Stimulated activated CD4-positive, alpha-beta T cell treated with anti-CD3 and anti-CD28 coated beads, Interleukin-12 subunit alpha, Interleukin-12 subunit beta, amount 100 ng/mL, for 48 hours (primary cell): ENCODE results near the gene ICOSLG.
"Not testable (repeated sequence)": the region's sequence is repeated elsewhere in the genome, so short reads cannot be mapped to it uniquely, and the experiment has no call there.

Source experiments
- DNase-seq, 3 donors: peaks; one replicate each; pipeline ENCODE4 v3.0.0-alpha.2; 2020; ENCODE audit warnings: low read depth in 2 of 3, low spot score in 1 of 3

The ICOSLG gene

DNA sequence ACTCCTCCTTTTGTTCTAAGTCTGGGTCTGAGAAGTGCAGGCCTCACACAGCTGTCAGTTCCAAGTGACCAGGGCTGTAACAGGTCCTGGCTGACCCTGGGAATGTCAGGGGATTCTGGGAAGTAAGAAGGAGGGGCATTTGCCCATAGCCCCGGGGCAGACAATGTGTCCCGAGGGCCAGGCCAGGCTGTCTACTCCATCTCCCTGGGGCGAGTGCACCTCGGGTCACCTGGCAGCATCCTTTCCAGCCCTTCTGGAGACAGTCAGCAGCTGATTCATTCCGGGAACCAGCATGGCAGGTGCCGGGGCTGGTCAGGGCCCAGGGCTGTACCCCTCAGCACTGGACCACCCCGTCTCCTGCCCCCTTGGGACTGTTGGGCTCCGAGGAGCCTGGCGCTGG lies 13.1 kb downstream of the ICOSLG start:
- not testable (repeated sequence) for DNase-seq

DNA sequence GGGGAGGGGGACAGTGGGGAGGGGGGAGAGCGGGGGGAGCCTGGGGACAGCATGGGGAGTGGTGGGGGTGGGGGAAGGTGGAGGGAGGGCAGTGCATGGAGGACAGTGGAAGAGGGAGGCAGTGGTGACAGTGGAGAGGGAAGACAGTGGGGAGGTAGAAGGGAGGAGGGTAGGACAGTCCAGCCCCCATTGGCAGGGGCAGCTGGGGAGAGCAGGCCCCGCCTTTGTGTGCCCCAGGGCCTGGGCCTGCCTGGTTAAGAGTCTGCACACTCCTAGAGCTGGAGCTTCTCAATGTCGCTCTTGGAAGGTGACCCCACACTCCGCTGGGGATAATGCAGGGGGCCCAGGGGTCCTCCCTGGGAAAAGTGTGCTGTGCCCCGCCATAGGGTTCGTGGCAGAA lies 15.1 kb downstream of the ICOSLG start:
- not testable (repeated sequence) for DNase-seq

DNA sequence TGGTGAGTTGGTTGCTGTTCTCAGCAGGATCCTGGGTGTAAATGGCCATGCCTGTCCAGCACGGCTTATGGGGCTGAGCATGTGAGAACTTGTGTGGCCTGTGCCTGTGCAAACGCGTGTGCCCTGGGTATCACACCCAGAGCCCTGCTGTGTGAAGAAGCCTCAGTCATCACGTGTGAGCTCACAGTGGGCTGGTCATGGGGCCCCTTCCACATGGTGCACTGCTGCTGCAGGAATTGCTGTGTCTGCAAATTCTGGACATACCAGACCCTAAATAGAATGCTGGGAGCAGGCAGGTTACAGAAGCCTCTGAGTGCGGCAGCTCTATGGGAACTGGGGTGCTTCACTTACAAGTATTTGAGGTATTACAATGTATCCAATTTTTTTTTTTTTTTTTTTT lies 17.4 kb downstream of the ICOSLG start:
- DNase-seq: not testable (repeated sequence)

DNA sequence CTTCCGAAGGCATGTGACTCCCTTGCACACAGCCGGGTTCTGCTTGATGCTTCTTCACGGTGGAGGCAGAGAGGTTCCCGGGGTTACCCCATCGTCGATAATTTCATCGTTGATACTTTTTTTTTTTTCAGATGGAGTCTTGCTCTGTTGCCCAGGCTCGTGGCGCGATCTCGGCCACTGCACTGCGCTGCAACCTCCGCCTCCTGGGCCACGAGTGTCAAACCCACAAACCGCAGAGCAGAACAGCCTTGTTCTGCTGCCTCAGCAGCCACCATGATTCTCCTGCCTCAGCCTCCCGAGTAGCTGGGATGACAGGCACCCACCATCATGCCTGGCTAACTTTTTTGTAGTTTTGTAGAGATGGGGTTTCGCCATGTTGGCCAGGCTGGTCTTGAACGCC lies 20.1 kb downstream of the ICOSLG start:
- not testable (repeated sequence) for DNase-seq

DNA sequence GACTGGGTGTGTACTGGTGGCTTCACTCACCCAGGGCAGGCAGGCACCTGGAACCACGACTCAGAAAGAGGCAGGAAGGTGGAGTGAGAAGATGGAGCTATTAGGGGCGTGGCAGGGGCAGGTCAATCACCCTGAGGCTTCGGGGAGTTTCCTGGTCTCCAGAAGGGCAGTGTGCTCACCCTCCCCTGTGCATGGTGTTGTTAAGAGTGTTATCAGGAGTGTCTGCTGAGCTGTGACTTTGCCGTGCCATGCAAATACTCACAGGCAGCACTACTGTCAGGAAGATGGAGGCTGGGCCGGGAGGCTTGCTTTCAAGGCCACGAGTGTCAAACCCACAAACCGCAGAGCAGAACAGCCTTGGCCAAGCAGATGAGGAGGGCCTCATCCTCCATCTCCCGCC lies 22.3 kb downstream of the ICOSLG start:
- DNase-seq: not testable (repeated sequence)

DNA sequence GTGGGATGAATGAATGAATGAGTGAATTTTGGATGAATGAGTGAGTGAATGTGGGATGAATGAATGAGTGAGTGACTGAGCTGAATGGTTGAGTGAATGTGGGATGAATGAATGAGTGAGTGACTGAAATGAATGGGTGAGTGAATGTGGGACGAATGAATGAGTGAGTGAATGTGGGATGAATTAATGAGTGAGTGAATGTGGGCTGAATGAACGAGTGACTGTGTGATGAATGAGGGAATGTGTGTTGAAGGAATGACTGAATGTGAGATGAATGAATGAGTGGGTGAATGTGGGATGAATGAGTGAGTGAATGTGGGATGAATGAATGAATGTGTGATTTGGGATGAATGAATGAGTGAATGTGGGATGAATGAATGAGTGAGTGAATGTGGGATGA lies 28.8 kb downstream of the ICOSLG start:
- DNase-seq: not testable (repeated sequence)

DNA sequence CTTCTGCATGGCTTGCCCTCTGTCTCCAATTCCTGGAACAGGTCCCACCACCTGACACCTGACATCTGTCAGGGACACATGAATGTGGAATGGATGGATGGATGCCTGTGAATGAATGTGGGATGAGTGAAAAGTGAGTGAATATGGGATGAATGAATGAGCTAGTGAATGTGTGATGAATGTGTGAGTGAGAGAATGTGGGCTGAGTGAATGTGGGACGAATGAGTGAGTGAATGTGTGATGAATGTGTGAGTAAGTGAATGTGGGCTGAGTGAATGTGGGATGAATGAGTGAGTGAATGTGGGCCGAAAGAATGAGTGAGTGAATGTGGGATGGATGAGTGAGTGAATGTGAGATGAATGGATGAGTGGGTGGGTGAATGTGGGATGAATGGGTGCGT lies 29.2 kb downstream of the ICOSLG start:
- not testable (repeated sequence) for DNase-seq

DNA sequence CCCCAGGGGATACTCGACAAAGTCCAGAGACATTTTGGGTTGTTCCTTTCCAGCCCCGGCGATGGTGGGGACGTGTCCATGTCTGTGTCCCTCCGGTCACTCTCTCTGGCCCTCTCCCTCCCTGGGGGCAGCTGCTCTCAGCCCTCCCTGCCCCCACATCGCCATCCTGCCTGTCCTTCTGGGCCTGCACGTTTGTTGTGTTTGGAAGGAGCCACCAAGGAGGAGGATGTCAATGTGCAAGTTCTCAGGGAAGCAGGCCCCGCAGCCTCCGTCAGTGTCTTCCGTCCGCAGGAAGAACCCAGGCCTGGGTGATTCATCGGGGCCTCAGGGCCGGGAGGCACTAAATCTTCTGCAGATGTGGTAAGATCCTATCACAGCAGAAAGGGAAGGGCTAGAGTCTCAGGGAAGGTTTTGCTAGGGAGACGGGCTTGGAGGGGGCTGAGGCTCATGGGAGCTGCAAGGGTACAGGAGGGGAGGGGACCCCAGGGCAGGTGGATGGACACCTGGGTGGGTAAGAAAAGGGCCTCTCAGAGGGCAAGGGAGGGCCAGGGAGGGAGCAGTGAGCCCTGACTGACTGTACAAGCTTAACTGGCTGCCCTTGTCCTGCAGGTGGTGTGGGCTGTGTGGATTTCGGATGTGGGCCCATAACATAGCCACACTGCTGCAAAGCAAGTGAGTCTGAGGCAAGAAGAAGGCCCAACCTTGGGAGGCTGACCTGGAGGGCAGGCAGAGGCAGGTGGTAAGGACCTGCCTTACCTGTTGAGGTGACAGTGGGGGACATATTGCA lies 32.7 kb downstream of the ICOSLG start:
- DNase-seq: not testable (repeated sequence)

DNA sequence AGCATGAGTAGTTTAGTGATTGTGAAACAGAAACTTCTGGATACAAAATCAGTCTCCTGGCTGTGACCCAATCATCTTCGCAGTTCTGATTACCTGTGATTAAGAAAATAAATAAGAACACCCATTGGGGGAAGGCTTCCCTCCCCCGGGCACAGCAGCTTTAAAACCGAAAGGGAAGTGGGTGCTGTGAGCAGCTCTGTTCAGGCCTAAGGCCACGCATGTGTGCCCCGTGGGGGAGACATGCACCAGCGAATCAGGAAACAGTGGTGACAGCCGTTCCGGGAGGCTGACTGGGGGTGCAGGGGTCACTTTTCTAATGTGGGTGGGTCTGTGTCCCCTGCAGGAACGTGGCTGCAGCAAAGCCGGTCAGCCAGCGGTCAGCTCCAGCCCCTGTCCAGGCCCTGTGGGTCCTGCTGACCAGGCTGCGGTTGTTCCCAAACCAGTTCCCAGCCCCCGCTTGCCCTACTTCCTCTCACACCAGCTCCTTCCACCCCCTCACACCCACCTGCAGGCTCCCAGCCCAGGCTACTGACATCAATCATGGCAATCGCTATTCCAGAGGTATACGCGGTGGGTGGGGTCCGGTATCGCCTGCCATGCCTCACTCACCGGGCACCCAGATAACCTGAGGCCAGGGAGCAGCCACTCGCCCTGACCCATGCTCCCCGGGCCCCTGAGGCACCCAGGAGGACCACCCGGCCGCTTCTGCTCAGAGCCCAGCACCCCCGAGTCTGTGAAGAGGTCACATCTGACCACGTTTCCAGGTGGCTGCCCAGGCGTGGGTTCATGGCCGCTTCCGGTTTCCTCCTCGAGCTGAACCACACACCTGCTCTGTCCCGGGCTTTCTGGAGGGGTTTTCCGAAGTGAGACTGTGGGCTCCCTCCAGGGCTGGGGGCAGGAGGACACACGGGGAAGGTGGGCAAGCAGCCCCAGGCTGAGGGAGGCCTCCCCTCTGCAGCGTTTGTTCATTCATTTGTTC lies 33.8 kb downstream of the ICOSLG start:
- DNase-seq: not testable (repeated sequence)

DNA sequence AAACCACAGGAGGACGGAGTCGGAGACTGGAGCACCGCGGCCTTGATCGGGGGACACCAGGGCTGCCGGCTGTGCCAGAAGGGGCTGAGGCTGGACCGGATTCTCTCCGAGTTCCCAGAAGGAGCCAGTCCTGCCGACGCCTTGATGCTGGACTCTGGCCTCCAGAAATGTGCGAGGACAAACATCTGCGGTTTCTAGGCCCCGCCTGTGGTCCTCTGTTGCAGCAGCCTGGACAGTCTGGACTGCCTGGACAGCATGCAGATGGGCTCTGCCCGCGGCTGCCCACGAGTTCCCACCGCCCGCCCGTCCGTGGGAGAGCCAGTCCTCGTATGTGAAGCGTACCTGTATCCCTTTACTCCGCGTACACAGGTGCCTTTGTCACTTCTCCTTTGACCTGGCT lies 34.6 kb downstream of the ICOSLG start:
- DNase-seq: not testable (repeated sequence)

DNA sequence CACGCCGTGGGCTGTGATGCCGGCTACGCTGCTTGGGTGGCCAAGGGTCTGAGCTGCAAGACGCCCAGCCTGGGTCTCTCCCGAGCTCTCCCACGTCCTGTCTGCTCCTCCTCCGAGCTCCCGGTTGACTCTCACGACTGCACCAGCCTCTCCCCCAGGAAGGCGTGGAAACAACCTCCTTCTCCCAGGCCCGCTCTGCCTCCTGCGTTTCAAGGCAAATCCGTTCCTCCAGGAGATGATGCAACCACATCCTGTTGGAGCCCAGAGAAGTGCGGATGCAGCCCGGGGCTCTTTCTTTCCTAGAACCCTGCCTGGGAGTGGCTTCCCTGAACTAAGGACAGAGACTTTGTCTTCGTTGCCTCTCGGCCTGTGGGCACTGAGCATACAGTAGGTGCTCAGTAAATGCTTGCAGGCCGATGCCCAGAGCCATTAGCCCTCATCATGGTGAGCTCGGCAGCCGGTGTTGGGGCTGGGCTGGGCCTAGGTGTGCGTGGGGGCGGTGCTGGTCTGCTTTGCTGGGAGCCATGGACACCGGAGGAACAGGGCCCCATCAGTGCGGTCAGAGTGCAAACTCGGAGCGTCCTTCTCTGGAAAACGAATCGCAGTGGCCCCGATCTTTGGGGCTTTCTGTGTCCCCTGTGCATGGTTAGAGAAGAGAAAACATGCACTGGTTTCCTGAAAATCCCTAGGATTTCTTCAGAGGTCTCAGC lies 38.0 kb downstream of the ICOSLG start:
- not testable (repeated sequence) for DNase-seq

DNA sequence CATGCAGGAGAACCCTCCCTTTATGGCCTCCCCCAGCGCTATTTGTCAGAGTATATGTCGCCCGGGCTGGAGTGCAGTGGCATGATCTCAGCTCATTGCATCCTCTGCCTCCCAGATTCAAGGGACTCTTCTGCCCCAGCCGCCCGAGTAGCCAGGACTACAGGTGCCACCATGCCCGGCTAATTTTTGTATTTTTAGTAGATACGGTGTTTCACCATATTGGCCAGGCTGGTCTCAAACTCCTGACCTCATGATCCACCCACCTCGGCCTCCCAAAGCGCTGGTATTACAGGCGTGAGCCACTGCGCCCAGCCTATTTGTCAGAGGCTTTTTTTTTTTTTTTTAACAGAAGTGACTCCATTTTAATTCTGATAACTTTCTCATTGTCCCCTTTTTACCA lies 40.7 kb downstream of the ICOSLG start:
- not testable (repeated sequence) for DNase-seq

DNA sequence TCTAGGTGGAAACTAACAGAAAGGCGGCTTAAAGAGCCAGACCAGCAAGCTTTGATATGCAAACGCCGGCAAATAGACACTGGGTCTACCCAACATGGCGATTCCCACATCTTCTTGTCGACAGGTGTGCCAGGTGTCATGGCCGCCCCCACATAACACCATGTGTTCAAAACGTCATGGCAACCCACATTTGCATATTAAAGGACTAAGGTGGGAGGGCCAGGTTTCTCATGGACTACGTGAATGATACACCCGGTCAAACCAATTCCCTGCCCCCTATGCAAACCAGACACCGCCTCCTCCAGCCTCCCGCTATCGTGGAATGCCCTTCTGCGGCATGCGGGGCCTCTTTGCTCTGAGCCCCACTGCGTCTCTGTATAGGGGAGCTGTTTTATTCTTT lies 41.3 kb downstream of the ICOSLG start:
- DNase-seq: no peak

DNA sequence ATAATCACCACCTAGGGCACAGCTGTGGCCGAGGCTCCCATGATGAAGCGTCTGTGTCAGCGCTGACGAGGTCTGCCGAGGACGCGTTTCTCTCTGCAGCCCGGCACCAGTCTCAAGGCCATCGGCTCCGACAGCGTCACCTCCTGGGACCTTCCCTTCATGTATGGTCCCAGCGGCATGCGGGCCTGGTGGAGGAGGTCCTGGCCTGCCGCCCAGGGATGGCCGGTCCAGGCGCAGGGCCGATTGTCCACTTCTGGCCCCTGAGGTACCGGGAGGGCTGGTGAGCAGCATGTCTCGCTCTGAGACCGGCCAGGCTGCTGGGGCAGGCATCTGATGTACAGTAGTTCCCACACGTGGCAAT lies 43.6 kb downstream of the ICOSLG start:
- DNase-seq: not testable (repeated sequence)

DNA sequence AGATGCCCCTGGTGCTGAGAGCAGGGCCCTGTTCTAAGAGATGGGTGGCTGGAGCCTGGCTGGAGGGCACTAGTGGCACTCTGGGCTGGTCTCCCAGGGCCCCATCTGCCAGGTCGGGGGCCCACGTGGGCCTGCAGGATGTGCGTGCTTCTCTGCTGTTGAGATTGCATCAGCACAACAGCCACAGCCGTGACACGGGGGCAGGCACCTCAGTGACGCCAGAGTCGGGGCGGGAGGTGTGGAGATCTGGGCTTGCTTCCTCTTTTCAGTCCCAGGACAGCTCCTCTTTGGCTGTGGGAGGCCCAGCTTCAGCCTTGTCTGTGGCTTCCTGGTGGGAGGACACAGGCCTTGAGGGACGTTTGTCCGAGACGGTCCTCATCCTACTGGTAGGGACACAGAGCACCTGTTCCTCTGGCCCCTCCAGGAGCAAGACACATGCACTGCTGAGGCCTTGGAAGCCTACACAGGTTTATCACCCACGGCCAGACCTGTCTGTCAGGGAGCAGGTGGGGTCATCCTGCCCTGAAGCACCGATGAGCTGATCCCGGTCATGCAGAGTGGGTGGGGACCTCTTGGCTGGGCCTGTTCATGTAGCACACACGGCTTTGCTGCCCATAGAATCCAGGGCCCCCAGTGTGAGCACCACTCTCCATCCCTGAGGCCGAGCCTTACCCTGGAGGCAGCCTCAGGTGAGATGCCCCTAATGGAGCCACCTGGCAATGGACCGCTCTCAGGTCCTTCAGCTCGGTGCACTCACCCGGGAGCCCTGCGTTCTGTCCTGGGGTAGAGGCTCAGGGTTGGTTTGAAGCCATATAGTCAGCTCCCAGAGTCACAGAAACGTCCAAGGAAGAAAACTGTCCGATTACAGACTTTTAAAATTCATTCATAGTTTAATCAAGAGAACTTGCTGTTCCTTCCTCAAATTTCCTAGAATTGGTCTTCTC lies 44.3 kb downstream of the ICOSLG start:
- peak in 2 of 3 donors; percentile 49 to 64 for DNase-seq

DNA sequence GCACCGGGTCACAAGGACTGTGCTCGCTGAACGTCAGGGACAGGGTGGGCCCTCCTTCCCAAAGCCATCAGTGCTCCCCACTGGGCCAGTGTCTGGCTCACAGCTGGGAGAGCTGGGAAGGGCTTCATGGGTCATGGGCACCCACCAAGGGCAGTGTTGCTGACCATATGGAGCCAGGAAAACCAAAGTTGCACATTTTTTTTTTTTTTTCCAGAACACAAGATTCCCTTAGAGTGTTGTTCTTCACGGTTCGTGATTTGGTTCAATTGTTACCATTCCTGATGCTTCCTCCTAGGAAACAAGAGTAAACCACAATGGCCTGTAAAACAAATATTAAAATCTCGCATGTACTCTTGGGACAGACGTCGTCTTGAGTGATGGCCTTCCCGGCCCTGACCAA lies 45.9 kb downstream of the ICOSLG start:
- not testable (repeated sequence) for DNase-seq

DNA sequence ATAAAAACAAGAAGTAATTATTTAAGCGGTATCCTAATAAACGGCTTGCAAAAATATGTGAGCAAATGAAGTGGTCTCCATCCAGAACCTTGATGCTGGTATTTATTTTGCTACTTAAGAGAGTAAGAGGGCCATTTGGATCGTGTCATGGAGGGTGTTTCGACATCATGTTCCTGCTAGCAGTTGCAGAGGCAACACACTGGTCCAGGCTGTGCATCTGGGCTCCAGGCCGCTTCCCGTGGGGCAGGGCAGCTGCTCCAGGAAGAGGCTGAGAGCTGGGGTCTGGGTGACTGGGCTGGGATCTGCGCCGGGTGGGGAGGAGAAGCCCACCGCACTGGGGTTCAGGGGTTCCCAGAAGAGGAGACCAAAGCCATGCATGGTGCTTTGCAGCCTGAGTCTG lies 46.3 kb downstream of the ICOSLG start:
- DNase-seq: not testable (repeated sequence)

DNA sequence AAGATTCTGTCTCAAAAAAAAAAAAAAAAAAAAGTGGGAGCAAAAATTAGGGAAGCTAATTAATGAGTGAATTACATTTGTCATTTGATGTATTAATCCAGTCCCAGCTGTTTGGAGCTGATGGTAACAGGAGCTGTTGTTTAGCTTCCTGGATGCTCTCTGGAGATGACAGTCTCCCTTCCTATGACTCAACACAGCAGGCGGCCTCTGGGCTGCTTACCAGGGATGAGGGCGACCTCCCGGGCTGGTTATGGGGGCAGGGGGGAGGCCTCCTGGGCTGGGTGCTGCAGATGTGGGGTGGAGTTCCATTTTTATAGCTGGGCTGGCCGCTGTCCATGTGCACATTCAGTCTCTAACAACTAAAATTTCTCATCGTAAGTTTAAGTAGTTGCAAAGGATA lies 47.6 kb downstream of the ICOSLG start:
- not testable (repeated sequence) for DNase-seq

DNA sequence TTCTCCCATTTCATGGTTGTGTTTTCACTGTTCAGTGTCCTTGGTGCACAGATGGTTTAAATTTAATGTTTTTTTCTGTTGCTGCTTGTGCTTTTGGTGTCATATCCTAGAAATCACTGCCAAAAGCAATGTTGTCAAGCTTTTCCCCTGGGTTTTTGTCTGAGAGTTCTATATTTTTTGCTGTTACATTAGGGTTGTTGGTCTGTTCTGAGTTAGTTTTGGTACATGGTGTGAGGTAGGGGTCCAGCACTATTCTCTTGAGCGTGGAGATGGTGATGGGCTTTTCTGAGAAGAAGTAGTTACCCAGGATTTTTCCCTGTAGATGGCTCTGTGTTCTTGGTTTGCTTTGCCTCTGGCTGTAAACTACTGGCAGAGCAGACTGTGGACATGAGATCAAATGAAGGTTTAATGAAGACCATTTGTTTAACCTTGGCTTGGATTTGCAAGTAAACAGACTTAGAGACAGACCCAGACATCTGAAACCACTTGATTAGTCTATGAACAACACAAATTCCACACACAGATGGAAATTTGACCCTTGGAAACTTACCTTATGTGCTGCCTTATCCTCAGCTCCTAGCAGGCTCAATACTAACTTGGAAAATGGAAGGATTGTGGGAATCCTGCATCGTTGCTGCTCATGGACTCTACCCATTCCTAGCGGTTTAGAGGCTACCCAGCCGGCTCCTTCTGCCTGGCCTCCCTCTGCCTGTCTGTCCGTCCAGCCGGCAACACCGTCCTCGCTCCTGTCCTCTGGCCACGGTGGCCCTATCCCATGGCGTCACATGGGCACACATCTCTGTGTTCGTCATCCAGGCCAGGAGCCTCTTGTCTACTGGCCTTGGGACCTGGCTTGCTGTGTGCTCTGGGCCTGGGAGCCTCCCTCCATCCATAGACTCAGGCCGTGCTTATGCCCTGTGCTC lies 50.1 kb downstream of the ICOSLG start:
- not testable (repeated sequence) for DNase-seq
